SU-DHL-6 (cell line): ENCODE results near the gene ZMYM4.

Experiments
- H2AFZ ChIP-seq: fragments of 200-600 bp; sonication (generic); 2 replicates; pipeline ENCODE4 v1.6.1; 2014; ENCODE audit warnings: low read depth, mild to moderate bottlenecking, moderate library complexity, mixed read lengths, antibody characterized with exemption, low read length; ENCODE audit not compliant: severe bottlenecking
- H3F3A ChIP-seq: fragments of 200-600 bp; shearing (Covaris generic); 2 replicates; pipeline ENCODE4 v1.6.0; 2016; ENCODE audit warnings: antibody characterized with exemption, mild to moderate bottlenecking; ENCODE audit not compliant: insufficient read depth
- H3K27ac ChIP-seq: fragments of 200-600 bp; sonication (generic); 2 replicates; pipeline ENCODE4 v1.5.1; 2016; ENCODE audit warnings: low read depth, mild to moderate bottlenecking, low read length, moderate library complexity, mixed read lengths
- H3K27me3 ChIP-seq: fragments of 200-600 bp; sonication (generic), shearing (Covaris generic); 2 replicates; pipeline ENCODE4 v1.6.0; 2014; ENCODE audit warnings: mild to moderate bottlenecking, low read length
- H3K36me3 ChIP-seq: fragments of 200-600 bp; sonication (generic); 2 replicates; pipeline ENCODE4 v1.6.1; 2014; ENCODE audit warnings: mild to moderate bottlenecking, low read length, mixed read lengths
- H3K4me2 ChIP-seq: fragments of 300-600, 200-600 bp; shearing (Covaris generic), sonication (generic); 2 replicates; pipeline ENCODE4 v1.6.0; 2014; ENCODE audit warnings: low read length, low read depth, mild to moderate bottlenecking; ENCODE audit not compliant: poor library complexity, severe bottlenecking
- H3K4me3 ChIP-seq: fragments of 200-600 bp; sonication (generic); 2 replicates; pipeline ENCODE4 v1.5.1; 2014; ENCODE audit warnings: antibody characterized with exemption, low read length, mild to moderate bottlenecking, mixed read lengths; ENCODE audit not compliant: insufficient read depth, poor library complexity, severe bottlenecking
- H3K79me2 ChIP-seq: fragments of 200-600 bp; sonication (generic); 2 replicates; pipeline ENCODE4 v1.6.1; 2014; ENCODE audit warnings: mild to moderate bottlenecking, low read length, moderate library complexity; ENCODE audit not compliant: insufficient read depth
- H3K9ac ChIP-seq: fragments of 200-600 bp; sonication (generic); 2 replicates; pipeline ENCODE4 v1.7.0; 2014; ENCODE audit warnings: mild to moderate bottlenecking, low read length
- H3K9me2 ChIP-seq: fragments of 200-600 bp; sonication (generic); replicated peaks from 2 replicates; pipeline ENCODE4 v1.6.1; 2014; ENCODE audit warnings: low read length; ENCODE audit not compliant: insufficient read depth
- H3K9me3 ChIP-seq: fragments of 200-600 bp; sonication (generic); 2 replicates; pipeline ENCODE4 v1.6.1; 2014; ENCODE audit warnings: low read length, mixed read lengths; ENCODE audit not compliant: insufficient read depth
- H4K20me1 ChIP-seq: fragments of 200-600 bp; sonication (generic); 2 replicates; pipeline ENCODE4 v1.6.1; 2014; ENCODE audit warnings: low read depth, mild to moderate bottlenecking, antibody characterized with exemption, low read length, moderate library complexity, mixed read lengths
- EZH2phosphoT487 ChIP-seq: fragments of 200-600 bp; sonication (generic), shearing (Covaris generic); conservative IDR thresholded peaks from 2 replicates; pipeline ENCODE4 v1.6.1; 2018; ENCODE audit warnings: mild to moderate bottlenecking, antibody characterized with exemption, low read length, moderate library complexity, mixed read lengths
- TF ChIP-seq, protein P1 (sequence below): fragments of 200-600 bp; sonication (generic); IDR thresholded peaks from one replicate; pipeline ENCODE4 v1.5.1; 2017; ENCODE audit warnings: antibody characterized with exemption, mild to moderate bottlenecking, low read length, moderate library complexity; ENCODE audit not compliant: insufficient read depth, poor library complexity, severe bottlenecking

Gene ZMYM4

DNA sequence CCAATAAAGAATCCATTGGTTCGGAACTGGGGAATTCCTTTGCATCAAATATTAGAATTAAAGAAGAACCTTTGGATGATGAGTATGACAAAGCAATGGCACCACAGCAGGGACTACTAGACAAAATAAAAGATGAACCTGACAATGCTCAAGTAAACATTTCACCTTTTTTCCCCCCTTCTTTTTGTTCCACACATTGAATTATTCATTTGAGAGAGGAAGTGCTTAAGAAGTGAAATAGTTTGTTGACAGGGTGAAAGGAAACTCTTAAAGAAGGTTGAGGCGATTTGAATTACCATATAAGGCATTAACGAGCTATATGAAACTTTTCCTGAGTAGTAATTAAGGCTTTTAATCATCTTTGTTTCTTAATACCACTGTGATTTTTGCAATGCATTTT, 93.1 kb downstream of the ZMYM4 start:
- Histone ChIP-seq H3K27me3 (no peaks in the 10 kb centered on the region), H3K36me3 (no peaks in the 10 kb centered on the region; the same call in 1 of the 2 replicates), H3K9me2 (no peaks in the 10 kb centered on the region), H3K79me2 (no peaks in the 10 kb centered on the region), H3K9me3 (no peaks in the 10 kb centered on the region), H3K4me3 (no peak overlapping the region), H2AFZ (no peak overlapping the region), H3F3A (no peaks in the 10 kb centered on the region), H3K9ac (no peak overlapping the region), H4K20me1 (no peaks in the 10 kb centered on the region), H3K4me2 (no peak overlapping the region), H3K27ac (no peak overlapping the region)
- no peak for TF ChIP-seq EZH2phosphoT487
- TF ChIP-seq, protein P1, sequence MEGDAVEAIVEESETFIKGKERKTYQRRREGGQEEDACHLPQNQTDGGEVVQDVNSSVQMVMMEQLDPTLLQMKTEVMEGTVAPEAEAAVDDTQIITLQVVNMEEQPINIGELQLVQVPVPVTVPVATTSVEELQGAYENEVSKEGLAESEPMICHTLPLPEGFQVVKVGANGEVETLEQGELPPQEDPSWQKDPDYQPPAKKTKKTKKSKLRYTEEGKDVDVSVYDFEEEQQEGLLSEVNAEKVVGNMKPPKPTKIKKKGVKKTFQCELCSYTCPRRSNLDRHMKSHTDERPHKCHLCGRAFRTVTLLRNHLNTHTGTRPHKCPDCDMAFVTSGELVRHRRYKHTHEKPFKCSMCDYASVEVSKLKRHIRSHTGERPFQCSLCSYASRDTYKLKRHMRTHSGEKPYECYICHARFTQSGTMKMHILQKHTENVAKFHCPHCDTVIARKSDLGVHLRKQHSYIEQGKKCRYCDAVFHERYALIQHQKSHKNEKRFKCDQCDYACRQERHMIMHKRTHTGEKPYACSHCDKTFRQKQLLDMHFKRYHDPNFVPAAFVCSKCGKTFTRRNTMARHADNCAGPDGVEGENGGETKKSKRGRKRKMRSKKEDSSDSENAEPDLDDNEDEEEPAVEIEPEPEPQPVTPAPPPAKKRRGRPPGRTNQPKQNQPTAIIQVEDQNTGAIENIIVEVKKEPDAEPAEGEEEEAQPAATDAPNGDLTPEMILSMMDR = no peak

DNA sequence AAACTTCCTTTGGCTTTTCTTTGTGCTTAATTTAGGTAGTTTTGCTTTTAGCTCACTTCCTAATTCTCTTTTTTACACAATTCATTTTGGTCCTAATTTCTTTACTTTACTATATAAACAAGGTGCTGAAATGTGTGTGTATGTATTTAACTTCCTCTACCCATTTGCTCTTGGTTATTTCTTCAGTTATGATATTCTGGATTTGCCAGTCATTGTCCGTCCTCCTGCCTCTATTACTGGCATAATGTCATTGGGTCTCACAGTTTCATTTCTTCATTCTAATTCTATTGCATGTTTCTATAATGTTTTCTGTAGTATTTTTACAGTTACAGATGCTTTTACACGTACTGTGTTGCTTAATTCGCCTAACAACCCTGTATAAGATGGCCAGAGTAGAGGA, 96.2 kb downstream of the ZMYM4 start:
- Histone ChIP-seq H3K9me3 (no peaks in the 10 kb centered on the region), H3K9me2 (no peaks in the 10 kb centered on the region), H3K79me2 (no peaks in the 10 kb centered on the region), H3K4me3 (no peak overlapping the region), H3K4me2 (peak overlapping the region; percentile 12), H3K36me3 (no peaks in the 10 kb centered on the region; the same call in 1 of the 2 replicates), H3K9ac (no peak overlapping the region), H3F3A (peaks cover 13% of the 10 kb centered on the region; the same call in 1 of the 2 replicates), H2AFZ (no peak overlapping the region), H3K27me3 (no peaks in the 10 kb centered on the region), H3K27ac (no peak overlapping the region), H4K20me1 (no peaks in the 10 kb centered on the region)
- TF ChIP-seq EZH2phosphoT487 = no peak
- TF ChIP-seq, protein P1 = no peak

GRCh38 chr1:35367914-35368313, 99.4 kb downstream of the ZMYM4 start:
- Histone ChIP-seq H3K36me3 (no peaks in the 10 kb centered on the region; the same call in 1 of the 2 replicates), H2AFZ (no peak overlapping the region), H3K4me2 (no peak overlapping the region), H3K9me3 (no peaks in the 10 kb centered on the region), H3F3A (peaks cover 16% of the 10 kb centered on the region; the same call in 1 of the 2 replicates), H3K79me2 (no peaks in the 10 kb centered on the region), H4K20me1 (no peaks in the 10 kb centered on the region), H3K27me3 (no peaks in the 10 kb centered on the region), H3K9ac (no peak overlapping the region), H3K27ac (no peak overlapping the region), H3K9me2 (no peaks in the 10 kb centered on the region), H3K4me3 (no peak overlapping the region)
- no peak for TF ChIP-seq EZH2phosphoT487
- TF ChIP-seq, protein P1 = no peak
